ENCODE results near the gene APP.

Gene APP

DNA sequence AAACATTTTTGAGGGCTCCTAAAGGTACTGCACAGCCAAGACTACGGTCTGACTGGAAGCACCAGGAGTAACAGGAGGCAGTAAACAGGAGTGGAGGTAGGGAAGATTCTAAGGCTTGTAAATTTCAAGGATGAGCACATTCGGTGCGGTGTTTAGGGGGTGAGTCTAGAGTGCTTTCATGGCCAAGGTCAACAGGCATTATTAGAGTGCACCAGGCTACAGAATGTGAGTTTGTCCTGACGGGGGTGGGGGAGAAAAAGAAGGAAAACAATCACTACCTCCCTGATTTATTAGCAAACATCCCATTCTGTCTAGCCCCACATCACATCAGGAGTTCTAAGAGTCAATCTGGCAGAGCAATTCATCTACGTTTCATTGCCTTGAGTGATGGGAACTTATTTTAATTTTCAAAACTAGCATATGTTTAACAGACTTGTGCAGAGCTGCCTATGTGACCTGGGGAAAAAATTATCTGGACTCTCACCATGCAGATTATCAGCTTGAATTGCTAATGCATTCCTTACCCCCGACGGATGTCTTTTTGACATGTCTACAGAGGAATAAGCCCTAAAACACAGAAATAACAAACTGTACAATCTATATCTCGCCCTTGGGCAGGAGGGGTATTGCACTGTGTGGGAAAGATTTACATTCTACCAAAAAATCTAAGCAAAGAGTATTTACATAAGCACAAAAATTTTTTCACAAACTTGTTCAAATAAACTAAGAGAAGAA, 45.0 kb downstream of the APP start:
- DNase-seq: no peak

DNA sequence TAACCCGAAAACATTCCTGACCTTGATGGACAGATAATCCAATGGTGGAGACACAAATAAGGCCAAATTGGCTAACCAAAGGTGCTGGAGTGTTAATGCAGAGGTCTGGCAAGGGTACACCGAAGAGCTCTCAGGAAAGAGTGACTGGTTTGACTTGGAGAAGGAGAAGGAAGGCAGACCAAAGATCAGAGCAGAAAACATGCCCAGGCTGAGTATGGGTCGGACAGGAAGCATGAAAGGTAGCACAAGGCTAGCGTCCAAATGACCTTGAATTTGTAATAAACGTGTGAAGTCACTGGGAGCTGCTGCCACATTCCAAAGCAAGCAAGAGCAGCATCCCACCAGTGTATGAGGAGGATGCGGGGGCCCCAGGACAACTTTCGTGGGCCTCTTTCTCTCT, 45.7 kb downstream of the APP start:
- DNase-seq: no peak

DNA sequence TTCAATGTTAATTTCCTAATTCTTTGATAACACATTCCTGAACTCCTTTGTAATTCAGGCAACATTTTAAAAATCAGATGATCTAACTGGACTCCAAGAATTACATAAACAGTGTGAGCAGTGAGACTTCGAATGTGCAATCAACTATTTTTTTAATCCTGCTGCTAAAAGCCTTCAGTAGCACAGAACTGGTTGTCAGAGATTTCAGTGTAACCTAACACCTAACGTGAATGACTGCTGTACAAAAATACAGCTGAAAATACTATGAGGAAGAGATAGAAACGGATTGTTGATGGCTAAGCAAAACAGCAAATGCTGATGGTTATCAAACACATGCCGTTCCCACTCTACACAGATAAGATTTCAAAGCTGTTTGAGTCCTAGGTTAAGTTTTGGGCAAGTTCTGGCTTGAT, 46.1 kb downstream of the APP start:
- no peak for DNase-seq

DNA sequence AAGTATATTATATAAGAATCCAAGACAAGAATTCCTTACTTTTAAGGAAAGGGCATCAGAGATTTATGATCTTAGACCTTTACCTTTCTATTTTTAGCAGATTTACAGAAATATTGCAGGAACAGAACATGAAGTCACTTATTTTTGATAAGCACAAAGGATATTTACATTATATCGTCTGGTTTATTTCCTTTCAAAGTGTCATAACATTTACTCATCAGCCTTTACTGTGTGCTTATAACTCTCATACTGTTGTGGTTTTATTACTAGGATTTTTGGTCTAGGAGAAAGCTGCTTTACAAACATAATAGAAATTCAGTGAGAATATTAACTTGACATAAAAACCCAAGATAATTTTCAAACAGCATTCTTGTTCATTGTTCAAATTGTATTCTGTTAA, 47.6 kb downstream of the APP start:
- DNase-seq: no peak

DNA sequence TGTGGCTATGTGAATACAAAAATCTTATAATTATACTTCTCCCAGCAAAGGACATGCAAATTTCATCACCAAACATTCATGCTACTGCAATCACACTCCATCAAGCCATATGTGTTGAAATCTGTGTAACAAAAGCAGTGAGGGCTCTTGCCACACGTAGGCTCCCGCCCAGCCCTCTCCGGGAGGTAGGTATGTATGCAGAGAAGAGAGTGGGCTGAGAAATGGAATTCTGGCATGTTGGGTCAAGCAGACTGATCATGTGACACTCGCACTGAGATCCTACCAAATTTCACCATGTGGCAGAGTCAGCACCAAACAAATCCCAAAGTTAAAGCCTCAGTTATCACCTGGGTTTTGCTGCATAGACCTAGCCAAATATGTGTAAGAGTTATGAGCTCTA, 49.7 kb downstream of the APP start:
- DNase-seq: no peak

DNA sequence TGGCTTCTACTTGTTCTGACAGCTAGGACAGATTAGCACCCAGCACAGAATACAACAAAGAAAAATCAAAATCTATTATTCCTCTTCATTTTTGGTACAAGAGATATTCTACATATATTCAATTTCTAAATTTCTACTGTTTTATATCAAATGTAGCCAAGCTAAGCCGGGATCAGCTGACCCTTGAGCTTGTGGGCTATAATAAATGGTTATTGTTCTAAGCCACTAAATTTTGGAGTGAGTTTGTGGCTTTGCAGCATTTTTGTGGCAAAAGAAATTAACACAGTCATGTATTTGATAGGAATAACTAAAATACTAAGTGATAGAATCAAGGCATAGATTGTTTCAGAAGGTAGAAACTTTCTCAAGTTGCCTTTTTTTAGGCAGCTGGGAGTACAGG, 50.7 kb downstream of the APP start:
- no peak for DNase-seq

DNA sequence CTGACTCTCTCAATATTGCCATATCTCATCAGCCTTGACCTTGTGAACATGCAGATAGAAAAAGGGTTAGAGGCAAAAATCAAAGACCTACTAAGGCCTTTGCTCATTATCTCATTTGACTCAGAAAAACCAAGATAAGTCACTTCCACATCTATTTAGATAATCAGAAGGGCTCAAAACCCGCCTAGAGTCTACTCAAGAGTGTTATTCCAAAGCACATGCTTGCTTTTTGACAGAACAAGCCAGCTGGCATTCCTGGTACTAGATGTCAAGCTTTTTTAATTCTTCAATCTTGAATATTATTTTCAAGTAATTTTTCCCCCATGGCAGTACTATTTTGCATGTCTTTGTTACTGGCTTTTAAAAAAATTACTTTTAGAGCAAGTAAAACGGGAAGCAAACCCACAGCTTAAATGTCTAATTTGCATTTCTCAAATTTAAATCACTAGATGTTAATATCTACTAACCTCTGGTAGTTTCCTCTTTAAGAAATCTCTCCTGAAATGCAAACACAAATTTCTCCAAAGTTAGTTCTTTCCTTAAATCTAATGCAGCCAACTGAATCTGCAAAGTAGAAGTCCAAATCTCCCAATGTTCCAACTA, 51.5 kb downstream of the APP start:
- DNase-seq: no peak

DNA sequence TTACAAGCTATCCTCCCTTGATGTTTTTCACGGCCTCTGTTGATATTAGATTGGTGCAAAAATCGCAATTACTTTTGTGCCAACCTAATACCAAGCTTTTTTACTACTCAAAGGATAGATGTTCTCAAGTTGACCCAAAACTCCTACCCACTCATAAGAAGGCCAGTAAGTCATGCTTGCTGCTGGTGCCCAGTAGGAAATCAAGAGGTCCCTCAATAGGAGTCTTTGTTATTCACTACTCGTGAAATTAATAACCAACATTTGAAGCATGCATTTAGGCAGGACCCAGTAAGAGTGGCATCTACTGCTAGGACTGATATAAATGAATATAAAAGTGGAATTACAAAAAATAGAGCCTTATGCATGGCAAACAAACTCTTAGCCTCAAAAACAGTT, 52.6 kb downstream of the APP start:
- no peak for DNase-seq

DNA sequence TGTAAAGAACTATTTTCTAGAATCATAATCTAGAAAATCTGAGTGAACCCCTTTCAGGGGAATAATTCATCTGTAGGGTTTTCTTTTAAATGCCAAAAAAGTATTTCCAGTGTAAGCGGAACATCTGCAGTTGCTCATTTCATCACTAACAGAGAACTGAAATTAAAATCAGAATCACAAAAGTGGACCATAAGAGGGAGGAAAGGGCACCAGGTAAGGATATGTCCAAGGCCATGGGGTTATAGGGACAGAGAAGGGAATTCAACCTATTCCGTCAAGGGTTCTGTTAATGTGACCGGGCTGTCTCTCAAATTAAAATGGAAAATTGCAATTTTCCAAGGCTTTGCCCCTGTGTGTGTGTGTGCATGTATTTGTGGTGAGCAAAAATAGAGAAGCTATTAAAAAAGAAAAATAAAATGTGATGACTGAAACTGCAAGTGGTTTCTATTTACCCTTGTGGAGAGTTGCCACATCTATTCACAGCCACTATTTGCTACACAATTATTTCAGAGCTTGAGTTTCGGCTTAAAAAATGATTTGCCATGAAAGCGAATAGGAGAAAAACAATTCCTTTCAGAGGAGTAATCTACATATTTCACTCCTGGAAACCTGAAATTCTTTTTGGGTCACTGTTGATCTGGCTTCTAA, 53.1 kb downstream of the APP start:
- DNase-seq: no peak

DNA sequence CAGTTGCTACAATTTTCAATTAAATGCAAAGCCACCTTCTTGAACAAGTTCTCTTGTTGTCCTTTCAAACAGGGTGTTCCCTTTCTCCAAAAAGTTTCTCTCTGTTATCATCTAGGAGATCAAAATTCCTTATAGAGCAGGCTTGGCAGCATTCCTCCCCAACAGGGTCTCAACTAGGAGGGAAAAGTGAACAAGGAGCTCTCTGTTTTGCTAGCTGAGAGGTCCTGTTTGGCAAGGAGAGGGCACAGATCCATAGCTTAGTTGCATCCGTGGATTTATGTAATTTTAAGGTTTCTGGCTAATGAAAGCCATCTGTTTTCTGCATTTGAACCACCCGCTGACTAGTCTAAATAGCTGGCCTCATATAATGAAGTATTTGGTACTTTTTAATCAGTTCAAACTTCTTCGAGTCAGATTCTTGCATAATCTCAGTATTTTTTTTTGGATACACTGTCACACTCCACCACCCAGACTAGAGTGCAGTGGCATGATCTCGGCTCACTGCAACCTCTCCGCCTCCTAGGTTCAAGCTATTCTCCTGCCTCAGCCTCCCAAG, 54.0 kb downstream of the APP start:
- peak; percentile 23 for DNase-seq

DNA sequence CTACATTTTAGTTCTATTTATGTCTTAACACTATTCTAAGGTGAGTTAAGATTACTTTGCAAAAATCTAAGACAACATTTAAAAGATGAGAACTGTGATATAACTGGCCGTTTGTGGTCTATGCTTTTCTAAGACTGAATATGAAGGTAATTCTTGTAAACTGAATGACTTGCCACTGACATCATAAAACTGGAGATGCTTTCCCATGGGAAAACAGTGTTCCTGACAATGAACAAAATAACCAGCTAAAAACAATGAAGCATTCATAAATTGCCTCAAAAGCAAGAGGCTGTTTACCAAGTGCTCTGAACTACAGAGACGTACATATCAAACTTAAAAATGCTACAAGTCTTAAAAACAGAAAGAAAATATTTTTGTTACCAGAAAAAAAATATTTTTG, 54.7 kb downstream of the APP start:
- DNase-seq: peak; percentile 12

DNA sequence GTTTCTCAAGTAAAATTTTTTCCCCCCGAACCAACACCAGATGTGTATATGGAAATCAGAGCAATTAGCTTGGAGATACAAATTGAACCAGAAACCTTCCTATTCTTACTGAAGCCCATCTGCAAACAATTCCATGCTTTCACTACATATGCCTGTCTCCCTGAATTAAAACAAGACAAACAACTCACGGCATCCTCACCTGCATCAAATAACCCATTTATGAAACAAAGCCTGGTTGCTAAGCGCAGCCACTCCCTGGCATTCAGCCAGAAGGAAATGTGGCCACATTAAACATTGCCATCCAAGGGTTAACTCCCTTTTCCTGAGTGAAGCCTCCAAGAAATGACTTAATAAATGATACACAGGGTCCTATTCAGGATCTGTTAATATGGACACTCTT, 55.3 kb downstream of the APP start:
- peak; percentile 90 for DNase-seq

DNA sequence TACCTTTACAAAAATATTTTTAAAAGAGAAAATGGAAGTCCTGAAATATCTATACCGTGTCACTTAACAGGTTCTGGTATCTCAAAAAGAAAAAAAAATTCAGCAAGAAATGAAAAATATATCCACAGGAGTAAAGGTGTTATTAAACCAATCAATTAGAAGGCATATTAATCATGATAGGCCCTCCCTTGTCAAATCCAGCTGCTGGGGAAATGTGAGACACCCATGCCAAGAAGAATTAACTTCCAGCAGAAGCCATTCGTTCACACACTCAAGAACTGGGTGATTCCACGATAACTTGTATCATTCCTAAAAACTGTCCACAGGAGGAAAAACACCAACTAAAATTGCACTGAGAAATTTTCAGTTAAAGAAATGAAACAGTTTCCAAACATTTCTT, 57.6 kb downstream of the APP start:
- DNase-seq: no peak

DNA sequence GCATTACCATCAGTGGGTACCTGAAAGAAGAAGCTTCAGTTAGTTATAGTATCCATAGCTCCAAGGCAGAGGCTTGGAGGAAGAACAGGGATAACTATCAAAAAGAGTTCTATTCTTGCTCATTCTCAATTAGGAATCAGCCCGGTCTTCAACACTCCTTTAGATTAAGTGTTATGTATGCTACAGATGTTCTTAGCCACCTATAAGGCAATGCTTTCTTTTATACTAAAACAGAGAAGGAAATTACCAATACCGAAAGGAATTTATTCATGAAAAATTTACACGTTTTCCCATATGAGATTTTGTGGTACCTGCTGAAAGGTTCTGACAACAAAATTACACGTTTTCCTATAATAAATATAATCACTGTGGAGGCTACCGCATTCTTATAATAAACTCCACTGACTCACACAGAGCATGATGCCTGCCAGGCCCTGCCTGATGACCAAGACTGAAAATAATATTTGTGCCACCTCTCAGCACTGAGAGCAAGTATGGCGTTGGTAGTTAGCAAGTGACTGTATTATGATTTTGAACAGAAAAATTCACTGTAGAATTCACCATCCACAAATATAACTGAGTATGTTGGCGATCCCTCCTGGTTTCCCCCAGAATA, 58.3 kb downstream of the APP start:
- no peak for DNase-seq

DNA sequence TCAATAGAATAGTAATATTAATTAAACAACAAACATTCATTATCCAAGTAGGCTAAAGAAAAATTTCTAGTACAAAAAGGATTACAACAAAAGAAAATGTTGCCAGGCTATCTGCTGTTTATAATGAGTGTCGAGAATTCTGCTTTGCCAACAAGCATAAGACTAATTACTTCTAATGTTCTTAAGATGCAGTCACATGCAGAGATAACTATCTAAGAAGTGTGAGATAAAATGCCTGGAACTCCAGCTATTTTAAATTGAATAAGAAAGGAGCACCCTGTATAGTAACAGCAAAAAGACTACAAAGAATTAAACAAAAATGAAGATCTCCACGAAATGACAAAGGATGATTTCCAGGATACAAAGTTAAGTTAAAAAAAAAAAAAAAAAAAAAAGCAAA, 59.9 kb downstream of the APP start:
- DNase-seq: no peak

DNA sequence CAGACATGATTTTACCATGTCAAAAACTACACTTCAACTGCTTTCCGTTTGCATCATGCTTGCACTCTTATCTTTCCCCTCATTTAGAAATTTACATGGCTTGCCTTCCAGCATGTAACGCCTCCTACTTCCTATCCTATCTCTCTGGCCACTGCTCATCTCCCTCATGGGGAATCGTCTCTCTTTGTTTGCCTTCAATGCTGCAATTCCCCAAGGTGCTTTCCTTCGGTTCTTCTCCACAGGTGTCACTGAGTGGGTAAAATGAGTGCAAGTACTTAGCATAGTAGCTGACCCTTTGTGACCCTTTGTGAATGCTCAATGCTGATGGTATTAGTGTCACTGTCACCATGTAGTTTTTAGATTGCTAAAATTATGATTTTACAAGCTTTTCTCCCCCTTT, 63.1 kb downstream of the APP start:
- DNase-seq: no peak

DNA sequence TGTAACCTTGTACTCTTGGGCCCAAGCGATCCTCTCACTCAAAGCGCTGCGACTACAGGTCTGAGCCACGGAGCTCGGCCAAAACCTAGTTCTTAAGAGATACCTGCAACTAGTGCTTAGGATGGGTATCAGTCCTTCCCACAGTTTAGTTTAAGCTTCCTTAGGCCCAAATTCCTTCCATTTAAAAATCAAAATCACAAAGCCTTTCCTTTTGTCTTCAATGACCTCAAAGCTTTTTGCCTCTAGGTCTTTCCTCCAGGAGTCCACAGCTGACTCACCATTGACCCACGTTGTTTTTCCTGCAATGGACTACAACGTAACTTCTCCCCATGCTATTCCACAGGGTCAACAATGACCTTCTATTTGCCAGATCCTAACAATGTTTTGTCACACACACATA, 64.0 kb downstream of the APP start:
- no peak for DNase-seq

DNA sequence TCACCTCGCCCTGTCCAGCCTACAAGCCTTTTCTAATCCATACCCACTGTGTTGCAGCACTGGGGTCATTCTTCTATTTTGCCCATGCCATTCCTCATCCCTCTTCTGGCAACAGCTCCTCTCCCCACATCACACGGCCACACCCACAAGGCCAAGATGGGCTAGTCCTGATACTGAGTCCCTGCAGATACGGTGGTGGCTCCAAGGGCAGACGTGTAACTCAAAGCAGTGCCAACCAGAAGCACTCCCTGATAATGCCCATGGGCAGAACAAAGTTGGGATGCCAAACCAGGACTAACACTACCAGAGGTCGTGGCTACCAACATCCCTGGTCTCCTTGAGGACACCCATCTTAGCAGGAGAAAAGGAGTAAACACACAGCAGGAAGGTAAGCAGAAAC, 64.8 kb downstream of the APP start:
- DNase-seq: no peak

DNA sequence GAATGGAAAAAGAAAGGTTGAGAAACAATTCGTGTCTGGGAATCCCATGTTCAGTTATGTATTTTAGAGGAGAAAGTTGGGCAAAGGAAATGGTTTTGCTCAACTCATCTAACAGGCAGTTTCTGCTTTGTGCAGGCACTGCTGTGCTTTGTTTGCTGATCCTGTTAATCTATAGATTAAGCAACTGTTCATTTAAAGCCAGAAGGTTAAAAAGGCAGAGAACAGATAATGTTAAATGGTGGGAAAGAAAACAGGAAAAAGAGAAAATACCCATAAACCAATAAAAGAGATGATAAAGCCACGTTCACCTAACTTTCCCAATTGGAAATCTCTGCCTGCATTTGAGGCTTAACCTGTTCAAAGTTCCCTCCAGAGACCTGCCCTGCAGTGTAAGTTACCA, 70.0 kb downstream of the APP start:
- DNase-seq: no peak

DNA sequence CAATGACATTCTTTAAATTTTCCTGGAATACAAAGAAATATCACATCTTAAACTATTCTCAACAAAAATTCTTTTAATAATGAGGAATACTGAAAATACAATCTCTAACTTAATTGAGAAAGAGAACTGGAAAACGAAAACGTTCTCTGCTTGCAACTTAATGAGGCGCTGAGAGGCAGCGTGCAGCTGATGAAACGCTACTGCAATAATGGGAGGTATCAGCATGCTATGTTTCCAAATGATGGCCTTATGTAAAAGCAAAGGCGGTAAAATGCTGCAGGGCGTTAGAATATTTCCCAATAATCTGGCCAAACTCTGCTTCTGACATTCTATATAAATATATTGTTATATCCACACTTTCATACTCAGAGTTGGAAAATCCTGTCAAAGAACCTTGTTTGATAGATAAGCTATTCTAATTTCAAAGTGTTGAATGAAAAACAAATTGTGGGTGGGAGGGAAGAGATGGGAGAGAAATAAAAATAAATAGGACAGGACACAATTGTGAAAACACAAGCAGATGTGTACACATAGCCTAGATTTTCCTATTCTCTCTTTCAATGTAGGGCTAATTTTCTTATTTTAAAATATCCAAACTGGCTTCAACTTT, 70.9 kb downstream of the APP start:
- peak; percentile 9 for DNase-seq

DNA sequence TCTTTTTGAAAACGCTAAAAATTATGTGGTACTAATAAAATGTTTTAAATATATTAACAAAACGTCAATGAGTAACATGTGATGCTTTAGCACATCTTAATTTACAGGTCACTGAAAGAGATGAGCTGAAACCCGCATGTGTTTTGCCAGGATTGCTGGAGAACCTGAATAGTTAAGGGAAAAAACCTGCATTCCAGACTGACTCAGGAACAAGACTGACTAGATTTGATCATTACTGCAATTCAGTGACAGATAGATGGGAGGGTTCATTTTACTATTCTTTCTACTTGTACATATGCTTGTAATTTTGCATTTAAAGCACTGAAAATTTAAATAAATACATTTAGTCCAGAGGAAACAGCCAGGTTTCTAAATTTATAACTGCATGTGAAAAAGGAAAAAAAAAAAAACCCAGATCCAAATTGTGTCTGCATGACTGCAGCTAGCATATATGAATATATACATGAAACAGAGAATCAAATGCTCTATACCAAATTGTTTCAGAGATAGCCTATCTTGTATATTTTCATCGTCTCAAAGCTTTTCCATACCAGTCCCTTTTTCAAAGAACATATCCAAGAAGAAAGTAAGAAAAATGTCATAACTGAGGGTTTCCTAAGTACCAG, 71.7 kb downstream of the APP start:
- DNase-seq: no peak

DNA sequence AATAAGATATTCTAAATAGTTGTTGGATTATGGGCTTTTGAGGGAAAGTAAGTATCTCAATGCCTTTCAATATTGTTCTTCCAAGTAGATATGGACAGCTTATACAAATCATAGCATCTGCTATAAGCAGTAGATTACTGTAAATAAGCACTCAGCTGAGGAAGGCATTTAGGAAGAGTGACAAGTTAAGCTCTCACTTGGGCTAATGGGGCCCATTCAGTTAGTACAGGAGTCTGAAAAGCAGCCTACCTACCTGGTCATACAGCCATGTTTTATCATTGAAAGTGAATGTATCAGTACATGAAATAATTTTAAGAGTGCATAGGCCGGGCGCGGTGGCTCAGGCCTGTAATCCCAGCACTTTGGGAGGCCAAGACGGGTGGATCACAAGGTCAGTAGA, 73.1 kb downstream of the APP start:
- no peak for DNase-seq

All from NCI-H1105 (cell line).